Measurements from ENCODE around the gene THAP9. TPM values are rescaled to one million over a fixed set of nuclear protein-coding genes. Genes with fewer than 3 reads are reported as not detected.

THAP9 gene
- polyA plus RNA-seq, 1 of the 3 experiments (the other 2 are of a cell fraction) = 1.5 TPM

DNA sequence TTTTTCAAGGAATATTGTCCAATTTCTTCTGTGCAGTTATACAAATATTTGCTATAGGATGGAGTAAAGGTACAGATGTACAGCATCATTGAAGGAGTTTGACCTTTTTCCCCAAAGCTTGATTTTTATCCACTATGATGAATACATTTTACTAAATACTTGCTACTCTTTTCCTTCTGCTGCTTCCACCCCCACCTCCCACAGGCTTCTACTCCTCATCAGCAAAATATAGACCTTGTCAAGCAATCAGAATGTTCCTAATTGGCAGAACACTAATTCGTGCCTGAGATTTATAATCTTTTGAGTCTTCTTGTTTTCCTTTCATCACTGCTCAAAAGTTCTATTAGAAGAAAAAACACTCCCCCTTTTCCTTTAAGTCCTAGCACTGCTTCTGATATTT lies 3.8 kb upstream of the THAP9 start:
- peaks cover 80% of the 10 kb centered on the region for H3K79me2 ChIP-seq (ENCODE audit: insufficient read depth)
- H3K27ac ChIP-seq (ENCODE audit: low read depth in 2 of 2, low read length in 1 of 2) = 0 out of 4 replicates have a peak overlapping the region, but pooled peaks of 1 of the 2 experiments have one; percentile 98
- POLR2A ChIA-PET = no interaction called here
- no peaks in the 10 kb centered on the region for H3K9me3 ChIP-seq
- H3K4me1 ChIP-seq (ENCODE audit: control insufficient read depth in 1 of 2, insufficient read depth in 2 of 2, low read depth in 1 of 2, low read length in 1 of 2) = peaks cover 5 to 8% of the 10 kb centered on the region in 2 experiments; a peak in 3 of 4 replicates
- no peak for DNase-seq
- peak overlapping the region; percentile 87; the same call in 1 of the 2 replicates for H3K9ac ChIP-seq
- TF ChIP-seq RCOR1 (IDR thresholded peaks at IDR 0.05; ENCODE audit: low read length) (no peak), GATA2 (CRISPR knock-in tag; IDR thresholded peaks at IDR 0.05) (no peak), TEAD4 (IDR thresholded peaks at IDR 0.05; ENCODE audit: borderline replicate concordance, insufficient read depth) (no peak), NRF1 (IDR thresholded peaks at IDR 0.05; ENCODE audit: low read depth, low read length) (no peak), CTCF (IDR thresholded peaks at IDR 0.05) (no peak)
- H2AFZ ChIP-seq (ENCODE audit: low read depth) = no peak overlapping the region
- peak overlapping the region; percentile 83; the same call in 1 of the 2 replicates for H3K4me2 ChIP-seq
- CTCF ChIA-PET = interaction anchor here (1.2 kb wide), 1 partner anchor 44 kb away, joined by 6 read pairs; no protein-coding TSS in a partner anchor
- peaks cover 11% of the 10 kb centered on the region; the same call in 1 of the 2 replicates for H4K20me1 ChIP-seq (ENCODE audit: insufficient read depth)
- WGBS (ENCODE audit: low lambda C conversion rate) = 77% methylated on average over 1 of the region's 1 CpG
- H3K27me3 ChIP-seq (ENCODE audit: insufficient read depth) = no peaks in the 10 kb centered on the region
- H3K9me2 ChIP-seq = no peaks in the 10 kb centered on the region
- peaks cover 53% of the 10 kb centered on the region for H3F3A ChIP-seq (replicated peaks; ENCODE audit: insufficient read depth)
- H3K4me3 ChIP-seq (ENCODE audit: low read depth in 2 of 2, low read length in 1 of 2) = 0 out of 4 replicates have a peak overlapping the region, but pooled peaks of 1 of the 2 experiments have one; percentile 97
- H3K36me3 ChIP-seq (replicated peaks in 1 of 2; ENCODE audit: control insufficient read depth in 1 of 2, insufficient read depth in 2 of 2, low read length in 1 of 2) = peaks cover 44 to 51% of the 10 kb centered on the region in 2 experiments

- H3K27ac ChIP-seq (ENCODE audit: low read depth in 2 of 2, low read length in 1 of 2) = peak overlapping the region; percentile 53 to 98; a peak in 3 of 4 replicates
- no peaks in the 10 kb centered on the region for H3K9me3 ChIP-seq
- no peak for DNase-seq
- no peaks in the 10 kb centered on the region for H3K9me2 ChIP-seq
- peak overlapping the region; percentile 83 for H3K4me2 ChIP-seq
- H3K79me2 ChIP-seq (ENCODE audit: insufficient read depth) = peaks cover 88% of the 10 kb centered on the region
- peak overlapping the region; percentile 81 to 97 for H3K4me3 ChIP-seq (ENCODE audit: low read depth in 2 of 2, low read length in 1 of 2)
- ChIA-PET CTCF (interaction anchor here (0.7 to 1.7 kb wide), 7 partner anchors 13 to 113 kb away, joined by 3 to 5 read pairs (median 3); no protein-coding TSS in a partner anchor), POLR2A (no interaction called here)
- H4K20me1 ChIP-seq (ENCODE audit: insufficient read depth) = peaks cover 11% of the 10 kb centered on the region; the same call in 1 of the 2 replicates
- no peaks in the 10 kb centered on the region for H3K27me3 ChIP-seq (ENCODE audit: insufficient read depth)
- peaks cover 43% of the 10 kb centered on the region for H3F3A ChIP-seq (replicated peaks; ENCODE audit: insufficient read depth)
- H3K4me1 ChIP-seq (ENCODE audit: control insufficient read depth in 1 of 2, insufficient read depth in 2 of 2, low read depth in 1 of 2, low read length in 1 of 2) = peaks cover 5 to 8% of the 10 kb centered on the region in 2 experiments; a peak in 3 of 4 replicates
- peaks cover 34 to 44% of the 10 kb centered on the region in 2 experiments for H3K36me3 ChIP-seq (replicated peaks in 1 of 2; ENCODE audit: control insufficient read depth in 1 of 2, insufficient read depth in 2 of 2, low read length in 1 of 2)
- H2AFZ ChIP-seq (ENCODE audit: low read depth) = no peak overlapping the region
- WGBS (ENCODE audit: low lambda C conversion rate) = 21% methylated on average over 7 of the region's 7 CpGs
- H3K9ac ChIP-seq = peak overlapping the region; percentile 87
- peak; percentile 17; the same call in 1 of the 2 replicates for TF ChIP-seq NFIC (IDR thresholded peaks at IDR 0.05; ENCODE audit: borderline replicate concordance)
- no peak for TF ChIP-seq FOXM1 (IDR thresholded peaks at IDR 0.05; ENCODE audit: low read depth)
- TF ChIP-seq NRF1 (IDR thresholded peaks at IDR 0.05; ENCODE audit: low read depth, low read length) = no peak
- no peak for TF ChIP-seq GABPA (IDR thresholded peaks at IDR 0.05; ENCODE audit: low read depth)
- no peak for TF ChIP-seq EZH2phosphoT487 (IDR thresholded peaks at IDR 0.05; ENCODE audit: borderline replicate concordance, low read depth)
- TF ChIP-seq USF2 (IDR thresholded peaks at IDR 0.05; ENCODE audit: borderline replicate concordance, low read depth, low read length) = no peak
- TF ChIP-seq SIN3A (IDR thresholded peaks at IDR 0.05; ENCODE audit: borderline replicate concordance, low read depth, low read length) = no peak
- TF ChIP-seq IRF3 (IDR thresholded peaks at IDR 0.05; ENCODE audit: low read depth, low read length) = no peak
- TF ChIP-seq, protein P1, sequence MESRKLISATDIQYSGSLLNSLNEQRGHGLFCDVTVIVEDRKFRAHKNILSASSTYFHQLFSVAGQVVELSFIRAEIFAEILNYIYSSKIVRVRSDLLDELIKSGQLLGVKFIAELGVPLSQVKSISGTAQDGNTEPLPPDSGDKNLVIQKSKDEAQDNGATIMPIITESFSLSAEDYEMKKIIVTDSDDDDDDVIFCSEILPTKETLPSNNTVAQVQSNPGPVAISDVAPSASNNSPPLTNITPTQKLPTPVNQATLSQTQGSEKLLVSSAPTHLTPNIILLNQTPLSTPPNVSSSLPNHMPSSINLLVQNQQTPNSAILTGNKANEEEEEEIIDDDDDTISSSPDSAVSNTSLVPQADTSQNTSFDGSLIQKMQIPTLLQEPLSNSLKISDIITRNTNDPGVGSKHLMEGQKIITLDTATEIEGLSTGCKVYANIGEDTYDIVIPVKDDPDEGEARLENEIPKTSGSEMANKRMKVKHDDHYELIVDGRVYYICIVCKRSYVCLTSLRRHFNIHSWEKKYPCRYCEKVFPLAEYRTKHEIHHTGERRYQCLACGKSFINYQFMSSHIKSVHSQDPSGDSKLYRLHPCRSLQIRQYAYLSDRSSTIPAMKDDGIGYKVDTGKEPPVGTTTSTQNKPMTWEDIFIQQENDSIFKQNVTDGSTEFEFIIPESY (IDR thresholded peaks at IDR 0.05; ENCODE audit: borderline replicate concordance, low read depth) = no peak
- no peak for TF ChIP-seq FOXJ3 (CRISPR knock-in tag; IDR thresholded peaks at IDR 0.05)
- no peak for TF ChIP-seq RFX5 (IDR thresholded peaks at IDR 0.05; ENCODE audit: low read length)
- peak; percentile 59; the same call in 1 of the 2 replicates for TF ChIP-seq FOSL2 (IDR thresholded peaks at IDR 0.05; ENCODE audit: borderline replicate concordance, low read depth)
- no peak; the same call in 1 of the 2 replicates for TF ChIP-seq POLR2AphosphoS5 (IDR thresholded peaks at IDR 0.05; ENCODE audit: low read depth, low read length)
- TF ChIP-seq GATA2 (CRISPR knock-in tag; IDR thresholded peaks at IDR 0.05) = no peak
- TF ChIP-seq EP300 (IDR thresholded peaks at IDR 0.05; ENCODE audit: borderline replicate concordance in 1 of 2, low read depth in 1 of 2, low read length in 1 of 2) = no peak
These were observed 2.0 kb upstream of the THAP9 start for GRCh38 chr4:82898322-82899243.

Data from SK-N-SH (cell line).